Transverse colon (tissue), 4 donors: Measurements from ENCODE around the gene PPM1N.

Experiments
- EP300 ChIP-seq: sonication (generic); formaldehyde crosslinking; IDR thresholded peaks from one replicate; pipeline ENCODE4 v1.6.1; 2017; ENCODE audit warnings: antibody characterized with exemption, low read depth
- POLR2A ChIP-seq: fragments of 450-650 bp; IDR thresholded peaks from one replicate; pipeline ENCODE4 v1.6.1; 2016; ENCODE audit warnings: antibody characterized with exemption, mild to moderate bottlenecking, moderate library complexity
- POLR2AphosphoS5 ChIP-seq, 3 donors: sonication (generic); formaldehyde crosslinking; IDR thresholded peaks; one replicate each; pipeline ENCODE4 v1.6.1; 2016; ENCODE audit warnings: antibody characterized with exemption in 3 of 3
- TF ChIP-seq, protein P1 (sequence below), 5 experiments: fragments of 200-600 bp in 3 of 5; fragments of 450-650 bp in 2 of 5; sonication (generic) in 3 of 5; IDR thresholded peaks; 1 replicate in 2 of 5; 2 replicates in 3 of 5; pipeline ENCODE4 v1.5.1; 2016 to 2017; ENCODE audit warnings: antibody characterized with exemption in 5 of 5, inconsistent platforms in 3 of 5, mild to moderate bottlenecking in 2 of 5, moderate library complexity in 1 of 5

DNA sequence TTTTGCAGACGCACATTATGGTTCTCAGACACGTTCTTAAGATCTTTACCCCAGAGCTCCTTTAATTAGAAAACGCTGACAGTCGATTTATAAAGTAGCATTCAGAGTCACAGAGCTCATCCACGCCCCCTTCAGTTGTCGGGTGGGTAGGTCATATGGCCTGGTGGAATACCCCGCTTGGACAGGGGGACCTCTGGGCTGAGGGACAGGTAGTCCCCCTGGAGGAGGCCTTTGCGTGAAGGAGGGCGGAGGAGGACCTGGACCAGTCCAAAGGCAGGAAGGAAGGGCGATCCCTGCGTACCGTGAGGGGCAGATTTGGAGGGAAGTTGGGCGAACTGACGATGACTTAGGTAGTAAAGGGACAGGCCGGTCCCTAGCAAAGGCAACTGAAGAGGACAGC is 29.5 kb downstream of the PPM1N start:
- TF ChIP-seq, protein P1, sequence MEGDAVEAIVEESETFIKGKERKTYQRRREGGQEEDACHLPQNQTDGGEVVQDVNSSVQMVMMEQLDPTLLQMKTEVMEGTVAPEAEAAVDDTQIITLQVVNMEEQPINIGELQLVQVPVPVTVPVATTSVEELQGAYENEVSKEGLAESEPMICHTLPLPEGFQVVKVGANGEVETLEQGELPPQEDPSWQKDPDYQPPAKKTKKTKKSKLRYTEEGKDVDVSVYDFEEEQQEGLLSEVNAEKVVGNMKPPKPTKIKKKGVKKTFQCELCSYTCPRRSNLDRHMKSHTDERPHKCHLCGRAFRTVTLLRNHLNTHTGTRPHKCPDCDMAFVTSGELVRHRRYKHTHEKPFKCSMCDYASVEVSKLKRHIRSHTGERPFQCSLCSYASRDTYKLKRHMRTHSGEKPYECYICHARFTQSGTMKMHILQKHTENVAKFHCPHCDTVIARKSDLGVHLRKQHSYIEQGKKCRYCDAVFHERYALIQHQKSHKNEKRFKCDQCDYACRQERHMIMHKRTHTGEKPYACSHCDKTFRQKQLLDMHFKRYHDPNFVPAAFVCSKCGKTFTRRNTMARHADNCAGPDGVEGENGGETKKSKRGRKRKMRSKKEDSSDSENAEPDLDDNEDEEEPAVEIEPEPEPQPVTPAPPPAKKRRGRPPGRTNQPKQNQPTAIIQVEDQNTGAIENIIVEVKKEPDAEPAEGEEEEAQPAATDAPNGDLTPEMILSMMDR (IDR thresholded peaks at IDR 0.05): no peak
- TF ChIP-seq POLR2A (no peak), POLR2AphosphoS5 (IDR thresholded peaks at IDR 0.05) (no peak), EP300 (no peak)
